Dermis blood vessel endothelial cell (primary cell): ENCODE data around the gene SYNJ2. TPM values are rescaled to one million over a fixed set of nuclear protein-coding genes. Genes with fewer than 3 reads are reported as not detected.
A peak's percentile ranks its signal among the peaks of the same experiment; 100 is the strongest.

ENCODE experiments used
- DNase-seq: peaks from one replicate; pipeline ENCODE4 v3.0.0; 2010
- total RNA-seq: library from RNA; depleted of rRNA; stranded (reverse); fragments of >200 nt; gene quantifications from 2 replicates; pipeline ENCODE4 v1.2.3, GENCODE V29; 2014

SYNJ2 gene
- total RNA-seq, 1 donor from 2014 or later = 34.7 TPM

DNA sequence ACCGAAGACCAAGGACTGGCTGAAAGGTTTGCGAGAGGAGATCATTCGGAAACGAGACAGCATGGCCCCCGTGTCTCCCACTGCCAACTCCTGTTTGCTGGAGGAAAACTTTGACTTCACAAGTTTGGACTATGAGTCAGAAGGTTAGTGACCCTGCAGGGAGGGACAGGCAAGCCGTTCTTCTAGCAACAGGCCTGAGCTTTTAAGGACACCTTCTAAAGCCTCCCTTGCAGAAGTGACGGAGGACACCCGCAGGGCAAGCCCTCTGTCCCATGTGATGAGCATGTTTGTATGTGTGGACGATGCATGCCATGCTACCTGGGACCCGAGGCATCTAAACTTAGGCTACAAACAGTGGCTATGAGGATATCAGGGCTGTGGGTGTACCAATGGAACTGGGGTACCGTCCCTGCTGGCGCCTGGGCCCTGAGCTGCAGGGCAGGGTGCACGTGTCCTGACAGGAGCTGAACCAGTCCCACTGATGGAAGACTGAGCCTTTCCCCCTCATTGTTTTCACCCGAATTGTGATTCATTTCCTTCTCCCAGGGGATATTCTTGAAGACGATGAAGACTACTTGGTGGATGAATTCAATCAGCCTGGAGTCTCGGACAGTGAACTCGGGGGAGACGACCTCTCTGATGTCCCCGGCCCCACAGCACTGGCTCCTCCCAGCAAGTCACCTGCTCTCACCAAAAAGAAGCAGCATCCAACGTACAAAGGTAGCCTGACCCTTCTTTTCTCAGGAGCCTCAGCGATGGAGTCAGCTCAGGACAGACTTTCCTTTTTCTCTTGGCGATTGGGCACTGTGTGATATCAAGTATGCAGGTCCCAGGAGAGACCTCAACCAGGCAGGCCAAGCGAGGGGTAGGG is 102.0 kb downstream of the SYNJ2 start:
- peak; percentile 24 for DNase-seq

DNA sequence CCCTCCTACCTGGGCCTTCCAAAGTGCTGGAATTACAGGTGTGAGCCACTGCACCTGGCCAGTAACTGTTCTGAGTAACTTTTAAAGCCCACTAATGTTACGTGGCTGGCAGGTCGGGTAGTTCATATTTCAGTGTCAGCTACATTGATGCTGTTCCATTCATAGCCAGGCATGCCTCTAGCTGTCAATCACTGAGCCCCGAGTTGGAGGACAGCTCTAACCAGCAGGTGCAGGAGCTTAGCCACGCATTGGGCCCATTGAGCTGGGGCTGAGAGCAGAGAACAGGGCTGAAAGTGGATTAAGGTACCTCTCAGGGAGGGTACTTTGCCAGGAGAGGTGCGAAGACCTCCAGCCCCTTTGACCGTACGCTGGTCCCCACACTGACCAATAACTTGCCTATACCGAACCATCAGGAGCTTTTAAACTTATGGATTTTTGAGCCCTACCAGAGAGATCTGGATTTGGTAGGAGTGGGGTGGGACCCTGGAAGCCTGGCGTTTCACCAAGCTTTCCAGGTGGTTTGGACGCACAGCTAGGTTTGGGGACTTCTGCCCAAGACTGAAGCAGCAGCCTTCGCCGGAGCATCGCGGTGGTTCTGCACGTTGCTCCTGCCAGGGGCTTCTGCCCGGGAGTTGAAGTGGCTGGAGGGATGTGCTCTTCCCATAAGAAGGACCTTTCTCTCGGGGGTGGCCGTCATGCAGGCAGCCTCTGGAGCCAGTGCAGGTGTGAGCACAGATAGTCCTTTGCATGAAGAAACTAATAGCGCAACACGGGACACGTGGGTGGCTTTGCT is 103.8 kb downstream of the SYNJ2 start:
- no peak for DNase-seq

DNA sequence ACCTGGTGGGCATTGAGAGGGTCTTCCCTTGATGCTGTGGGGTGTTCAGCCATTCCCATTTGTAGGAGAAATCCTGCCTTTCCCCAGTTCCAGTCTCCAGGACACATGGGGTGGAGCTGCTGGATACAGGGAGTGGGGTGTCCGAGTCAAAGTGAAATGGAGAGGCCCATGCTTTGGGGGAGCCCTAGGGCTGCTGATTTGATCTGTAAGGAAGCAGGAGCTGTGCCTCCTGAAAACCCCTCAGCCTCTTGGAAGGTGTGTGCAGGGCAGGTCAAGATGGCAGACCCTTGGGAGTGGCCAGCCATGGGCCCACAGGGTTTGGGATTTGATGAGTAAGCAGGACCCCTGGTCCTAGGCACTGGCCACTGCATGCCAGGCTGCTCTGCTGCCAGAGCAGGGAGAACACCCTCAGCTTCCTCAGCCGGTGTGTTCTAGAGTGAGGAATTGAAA is 104.4 kb downstream of the SYNJ2 start:
- no peak for DNase-seq

DNA sequence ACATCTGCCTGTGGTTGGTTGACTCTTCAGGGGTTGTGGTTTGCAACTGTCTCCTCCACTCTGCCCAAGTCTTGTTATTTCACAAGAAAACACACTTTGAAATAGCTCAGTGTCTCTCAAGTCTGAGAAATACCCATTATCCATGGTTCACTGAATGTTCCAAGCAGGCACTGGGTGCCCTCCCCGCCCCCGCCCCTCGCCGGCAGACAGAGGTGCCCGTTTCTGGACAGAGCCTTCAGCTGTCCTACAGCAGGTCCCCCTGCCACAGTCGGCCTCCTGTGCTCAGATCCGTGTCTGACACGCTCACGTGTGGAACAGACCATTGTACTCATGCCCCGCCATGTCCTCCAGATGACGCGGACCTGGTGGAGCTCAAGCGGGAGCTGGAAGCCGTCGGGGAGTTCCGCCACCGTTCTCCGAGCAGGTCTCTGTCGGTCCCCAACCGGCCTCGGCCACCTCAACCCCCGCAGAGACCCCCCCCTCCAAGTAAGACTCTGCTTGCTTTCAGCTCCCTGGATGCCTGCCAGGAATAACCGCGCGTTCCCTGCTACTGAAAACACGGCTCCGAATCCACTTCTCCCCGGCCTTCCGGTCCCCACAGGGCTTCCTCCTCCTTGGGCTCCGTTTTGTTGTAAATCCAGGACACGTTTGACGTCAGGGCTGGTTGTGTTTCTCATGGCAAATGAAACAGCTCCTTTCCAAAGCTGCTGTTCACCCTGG is 105.0 kb downstream of the SYNJ2 start:
- DNase-seq = no peak

DNA sequence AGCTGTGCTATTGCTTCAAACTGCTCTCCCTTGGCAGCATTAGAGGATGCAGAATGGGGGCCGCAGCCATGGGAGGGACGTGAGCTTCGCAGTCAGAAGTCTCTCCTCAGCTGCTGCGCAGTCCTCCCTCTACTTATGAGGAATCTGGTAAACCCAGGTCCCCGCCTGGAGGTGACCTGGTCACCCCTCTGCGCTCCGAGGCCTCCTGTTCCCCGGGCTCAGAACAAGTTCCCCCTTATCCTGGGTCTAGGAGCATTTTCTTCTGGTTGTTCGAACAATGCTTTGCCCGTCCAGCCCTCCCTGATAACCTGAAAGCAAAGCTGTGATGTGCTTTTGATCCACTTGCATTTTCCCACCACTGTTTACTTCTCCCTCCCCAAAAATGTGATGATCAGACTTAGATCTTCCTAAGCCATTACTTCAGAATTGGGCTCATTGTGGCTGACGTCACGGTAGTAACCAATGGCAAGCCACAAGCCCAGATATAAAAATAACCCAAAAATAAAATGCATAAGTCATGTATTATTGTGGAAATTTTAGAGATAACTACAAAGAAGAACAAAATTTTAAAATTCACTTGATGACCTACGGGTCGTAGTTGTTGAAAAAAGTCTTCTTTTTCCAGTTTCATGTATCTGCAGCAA is 105.7 kb downstream of the SYNJ2 start:
- DNase-seq = no peak

DNA sequence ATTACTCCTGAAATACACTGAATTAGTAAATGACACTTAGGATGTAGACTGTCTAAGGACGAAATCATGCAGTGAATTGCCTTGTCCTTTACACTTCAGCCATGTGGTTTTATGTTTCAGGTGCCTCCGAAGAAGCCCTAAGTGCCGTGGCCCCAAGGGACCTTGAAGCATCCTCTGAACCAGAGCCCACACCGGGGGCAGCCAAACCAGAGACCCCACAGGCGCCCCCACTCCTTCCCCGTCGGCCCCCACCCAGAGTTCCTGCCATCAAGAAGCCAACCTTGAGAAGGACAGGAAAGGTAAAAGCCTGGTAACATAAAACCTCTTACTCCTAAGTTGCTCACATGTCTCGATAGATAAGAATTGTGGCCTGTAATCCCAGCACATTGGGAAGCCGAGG is 111.1 kb downstream of the SYNJ2 start:
- DNase-seq = no peak

DNA sequence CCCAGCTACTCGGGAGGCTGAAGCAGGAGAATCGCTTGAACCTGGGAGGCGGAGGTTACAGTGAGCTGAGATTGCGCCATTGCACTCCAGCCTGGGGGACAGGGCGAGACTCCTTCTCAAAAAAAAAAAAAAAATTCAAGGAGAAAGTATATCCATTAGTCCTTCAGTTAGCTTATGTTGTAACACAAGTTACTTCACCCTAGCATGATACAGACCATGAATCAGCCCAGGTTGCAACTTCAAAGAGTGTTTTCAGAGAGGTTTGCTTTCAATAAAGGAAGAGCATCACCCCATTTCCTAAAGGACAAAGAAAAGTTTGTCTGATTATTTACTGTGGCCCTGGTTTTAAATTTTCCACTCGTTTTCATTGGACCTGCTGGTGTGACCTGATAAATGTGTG is 113.4 kb downstream of the SYNJ2 start:
- no peak for DNase-seq

DNA sequence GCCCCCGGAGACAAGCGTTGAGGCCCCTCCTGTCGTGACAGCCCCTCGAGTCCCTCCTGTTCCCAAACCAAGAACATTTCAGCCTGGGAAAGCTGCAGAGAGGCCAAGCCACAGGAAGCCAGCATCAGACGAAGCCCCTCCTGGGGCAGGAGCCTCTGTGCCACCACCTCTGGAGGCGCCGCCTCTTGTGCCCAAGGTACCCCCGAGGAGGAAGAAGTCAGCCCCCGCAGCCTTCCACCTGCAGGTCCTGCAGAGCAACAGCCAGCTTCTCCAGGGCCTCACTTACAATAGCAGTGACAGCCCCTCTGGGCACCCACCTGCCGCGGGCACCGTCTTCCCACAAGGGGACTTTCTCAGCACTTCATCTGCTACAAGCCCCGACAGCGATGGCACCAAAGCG is 114.0 kb downstream of the SYNJ2 start:
- DNase-seq = no peak

DNA sequence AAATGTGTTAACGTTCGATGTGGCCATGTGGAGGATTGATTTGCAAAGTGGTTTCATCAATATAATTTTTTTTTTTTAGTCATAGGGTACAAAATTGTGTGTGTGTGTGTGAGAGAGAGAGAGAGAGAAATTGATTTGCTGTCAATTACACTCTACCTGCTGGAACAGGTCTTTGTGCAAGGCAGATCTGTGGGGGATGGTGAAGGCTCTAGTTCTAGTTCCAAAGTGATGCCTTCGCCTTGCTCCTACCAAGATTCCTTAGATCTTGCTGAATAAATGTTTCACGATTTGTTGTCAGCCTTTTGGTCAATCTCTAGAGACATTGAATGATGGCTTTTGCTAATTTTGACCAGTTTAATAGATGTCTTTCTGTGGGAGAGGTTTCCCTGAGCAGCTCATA is 121.6 kb downstream of the SYNJ2 start:
- DNase-seq = no peak

DNA sequence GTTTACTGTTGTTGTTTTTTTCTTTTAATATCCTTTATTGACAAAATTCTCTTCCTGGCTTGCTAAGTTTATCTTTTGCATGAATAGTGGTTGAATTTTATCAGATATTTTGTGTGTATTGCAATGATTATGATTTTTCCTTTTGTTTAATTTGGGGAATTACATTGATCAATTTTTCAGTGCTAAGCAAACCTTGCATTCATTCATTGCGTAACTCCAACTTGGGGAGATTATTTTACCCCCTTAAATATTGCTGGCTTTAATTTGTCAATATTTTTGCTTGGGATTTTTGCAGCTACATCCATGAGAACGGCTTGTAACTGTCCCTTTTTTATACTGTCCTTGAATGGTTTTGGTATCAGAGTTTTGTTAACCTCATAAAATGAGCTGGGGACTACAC is 123.0 kb downstream of the SYNJ2 start:
- no peak for DNase-seq

DNA sequence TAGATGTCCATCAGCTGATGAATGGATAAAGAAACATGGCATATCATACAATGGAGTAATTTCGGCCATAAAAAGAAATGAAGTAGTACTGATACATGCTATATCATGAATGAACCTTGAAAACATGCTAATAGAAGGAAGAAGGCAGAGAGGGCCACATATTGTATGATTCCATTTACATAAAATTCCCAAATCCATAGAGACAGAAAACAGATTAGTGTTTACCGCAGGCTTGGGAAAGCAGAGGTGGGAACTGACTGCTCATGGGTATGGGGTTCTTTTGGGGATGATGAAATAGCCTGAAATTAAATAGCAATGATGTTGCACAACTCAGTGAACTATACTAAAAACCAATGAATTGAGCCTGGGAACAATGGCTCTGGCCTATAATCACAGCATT is 128.1 kb downstream of the SYNJ2 start:
- no peak for DNase-seq

DNA sequence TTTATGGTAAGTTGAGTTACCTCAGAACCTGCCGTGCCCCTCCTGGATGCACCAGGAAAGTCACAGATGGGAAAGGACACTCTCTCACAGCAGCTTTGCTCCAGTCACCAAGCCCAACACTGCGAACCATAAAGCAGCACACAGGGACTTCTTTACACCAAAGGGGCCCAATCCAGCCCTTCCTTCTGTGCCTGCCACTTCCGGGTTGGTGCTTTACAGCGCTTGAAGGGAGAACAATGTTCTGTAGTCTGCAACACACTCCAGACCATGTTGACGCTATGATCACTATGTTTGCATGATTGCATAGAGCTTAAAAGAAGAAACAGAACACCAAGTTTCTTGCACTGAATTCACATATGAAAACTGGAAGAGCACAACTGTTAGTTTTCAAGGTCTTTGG is 129.3 kb downstream of the SYNJ2 start:
- DNase-seq = no peak

DNA sequence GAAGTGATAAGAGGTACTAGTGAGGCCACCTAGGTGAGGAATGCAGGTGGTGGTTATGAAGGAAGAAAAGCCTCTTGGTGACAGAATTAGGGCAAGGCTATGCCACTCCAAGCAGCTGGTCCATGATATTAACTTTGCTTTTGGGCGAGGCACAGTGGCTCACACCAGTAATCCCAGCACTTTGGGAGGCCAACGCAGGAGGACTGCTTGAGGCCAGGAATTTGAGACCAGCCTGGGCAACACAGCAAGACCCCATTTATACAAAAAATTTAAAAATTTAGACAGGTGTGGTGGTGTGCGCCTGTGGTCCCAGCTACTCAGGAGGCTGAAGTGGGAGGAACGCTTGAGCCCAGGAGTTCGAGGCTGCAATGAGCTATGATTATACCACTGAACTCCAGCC is 130.3 kb downstream of the SYNJ2 start:
- DNase-seq = no peak

DNA sequence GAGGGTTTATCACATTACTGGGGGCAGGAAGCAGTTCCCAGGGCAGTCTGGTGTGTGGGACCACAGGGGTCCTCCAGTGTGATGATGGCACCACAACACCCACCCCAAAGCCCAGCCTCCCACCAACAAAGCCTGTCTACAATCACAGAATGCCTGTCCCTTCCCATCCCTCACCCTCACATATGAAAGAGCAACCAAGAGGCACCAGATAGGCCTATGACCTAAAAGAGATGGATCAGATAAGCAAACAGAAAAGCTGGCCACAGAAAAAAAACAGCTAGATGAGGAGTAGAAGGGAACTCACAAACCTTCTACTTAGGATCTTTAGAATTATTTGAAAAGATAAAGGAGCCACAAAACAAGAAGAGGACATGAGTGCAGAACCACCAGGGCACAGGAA is 132.1 kb downstream of the SYNJ2 start:
- DNase-seq = no peak

DNA sequence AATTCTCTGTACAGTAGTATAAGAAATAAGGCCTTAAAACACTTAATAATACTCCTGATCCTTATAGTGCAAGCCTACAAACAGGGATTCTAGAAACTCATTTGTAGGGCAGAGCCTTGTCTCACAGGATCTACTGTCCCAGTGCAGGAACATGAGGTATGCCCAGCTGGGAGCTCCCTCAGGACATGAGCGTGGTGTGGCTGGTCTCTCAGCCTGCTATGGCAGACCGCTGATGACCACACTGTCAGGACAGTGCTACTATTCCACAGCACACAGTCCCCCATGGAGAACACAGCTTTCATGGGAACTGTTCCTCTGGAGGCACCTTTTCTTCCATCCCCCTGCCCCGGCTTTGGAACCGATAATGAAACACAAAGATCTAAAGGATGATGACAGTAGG is 133.4 kb downstream of the SYNJ2 start:
- DNase-seq = no peak

DNA sequence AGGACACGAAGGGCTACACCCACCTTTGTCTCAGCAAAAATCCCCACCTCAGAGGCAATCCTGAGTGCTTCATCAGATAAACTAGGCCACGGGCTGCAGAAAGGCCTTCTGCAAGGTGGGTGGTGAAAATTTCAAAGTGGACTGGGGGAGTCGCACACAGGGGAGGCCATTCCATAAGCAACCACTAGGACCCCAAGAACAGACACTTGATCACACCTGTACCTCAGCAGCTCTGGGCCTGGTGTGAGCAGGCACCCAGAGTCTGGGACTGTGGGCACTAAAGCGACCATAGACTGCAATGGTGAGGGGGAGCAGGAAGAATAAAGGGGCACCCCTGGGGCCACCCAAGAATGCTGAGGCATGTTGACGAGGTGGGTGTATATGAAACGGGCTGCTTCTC is 133.8 kb downstream of the SYNJ2 start:
- no peak for DNase-seq

DNA sequence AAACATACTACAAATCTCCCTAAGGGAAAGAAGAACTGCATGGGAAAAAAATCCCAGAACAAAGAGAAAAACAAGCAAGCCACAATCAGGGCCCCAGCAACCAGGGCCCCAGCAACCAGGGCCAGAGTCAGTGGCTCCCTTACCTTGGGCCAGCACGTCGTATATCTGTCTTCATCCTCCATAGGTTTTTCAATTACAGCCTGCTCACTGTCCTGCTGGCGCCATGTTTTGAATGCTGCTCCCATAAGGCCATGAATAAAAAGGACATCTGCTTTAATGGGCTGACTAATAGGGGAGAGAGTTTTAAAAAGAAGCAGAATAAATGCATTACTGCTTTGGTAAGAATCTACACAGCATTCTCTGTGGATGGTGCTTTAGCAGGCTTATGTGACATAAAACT is 137.2 kb downstream of the SYNJ2 start:
- no peak for DNase-seq

DNA sequence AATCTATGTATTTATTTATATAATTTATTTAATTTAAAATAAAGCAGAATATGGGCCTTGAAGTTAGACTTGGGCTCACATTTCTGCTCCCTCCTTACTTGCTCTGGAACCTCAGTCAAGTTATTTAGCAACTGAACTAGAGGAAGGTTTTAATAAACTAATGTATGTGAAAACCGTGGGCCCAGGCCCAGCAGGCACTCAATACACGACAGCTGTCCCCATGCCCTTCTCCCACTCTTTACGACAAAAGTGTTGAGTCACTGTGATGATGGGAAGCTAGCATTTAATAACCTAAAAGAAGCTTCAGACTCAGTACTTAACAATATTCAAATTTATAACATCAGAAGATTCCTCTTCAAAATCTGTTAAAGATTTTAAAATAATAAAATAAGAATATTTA is 139.7 kb downstream of the SYNJ2 start:
- no peak for DNase-seq

DNA sequence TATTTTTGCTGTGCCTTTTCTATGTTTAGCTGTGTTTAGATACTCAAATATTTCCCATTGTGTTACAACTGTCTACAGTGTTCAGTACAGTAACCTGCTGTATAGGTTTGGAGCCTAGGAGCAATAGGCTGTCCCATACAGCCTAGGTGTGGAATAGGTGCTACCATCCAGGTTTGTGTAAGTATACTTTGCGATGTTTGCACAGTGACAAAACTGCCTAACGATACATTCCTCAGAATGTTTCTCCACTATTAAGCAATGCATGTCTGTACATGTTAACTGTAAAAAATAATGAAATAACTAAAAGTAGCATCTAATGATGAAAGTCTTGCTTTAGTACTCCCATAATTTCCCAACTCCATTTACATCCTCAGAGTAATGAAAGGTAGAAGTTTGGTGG is 140.4 kb downstream of the SYNJ2 start:
- DNase-seq = no peak

DNA sequence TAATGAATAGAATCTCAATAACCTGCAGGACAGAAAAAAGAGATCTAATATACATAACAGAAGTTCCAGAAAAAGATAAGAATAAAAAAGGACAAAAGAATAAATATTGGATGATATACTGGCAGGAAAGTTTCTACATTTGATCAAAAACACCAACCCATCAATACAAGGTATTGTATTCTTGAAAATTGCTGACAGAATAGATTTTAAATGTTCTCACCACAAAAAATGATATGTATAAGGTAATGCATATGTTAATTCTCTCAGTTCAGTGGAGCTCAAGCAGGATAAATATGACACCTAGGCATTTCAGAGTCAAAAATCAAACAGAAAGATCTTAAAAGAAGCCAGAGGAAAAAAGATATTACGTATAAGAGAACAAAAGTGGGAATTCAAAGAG is 142.6 kb downstream of the SYNJ2 start:
- DNase-seq = no peak

DNA sequence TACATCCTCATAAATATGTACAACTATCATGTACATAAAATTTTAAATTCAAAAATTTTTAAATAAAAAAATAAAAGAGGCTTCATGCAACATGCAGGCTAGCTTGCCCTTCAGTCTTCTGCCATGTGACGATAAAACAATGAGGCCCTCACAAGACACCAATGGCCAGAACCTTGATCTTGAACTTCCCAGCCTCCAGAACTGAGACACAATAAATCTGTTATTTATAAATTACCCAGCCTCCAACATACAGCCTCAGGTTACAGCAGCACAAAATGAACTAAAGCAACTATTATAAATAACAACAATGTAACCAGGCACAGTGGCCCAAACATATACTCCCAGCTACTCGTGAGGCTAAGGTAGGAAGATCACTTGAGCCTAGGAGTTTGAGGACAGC is 143.6 kb downstream of the SYNJ2 start:
- DNase-seq = no peak

DNA sequence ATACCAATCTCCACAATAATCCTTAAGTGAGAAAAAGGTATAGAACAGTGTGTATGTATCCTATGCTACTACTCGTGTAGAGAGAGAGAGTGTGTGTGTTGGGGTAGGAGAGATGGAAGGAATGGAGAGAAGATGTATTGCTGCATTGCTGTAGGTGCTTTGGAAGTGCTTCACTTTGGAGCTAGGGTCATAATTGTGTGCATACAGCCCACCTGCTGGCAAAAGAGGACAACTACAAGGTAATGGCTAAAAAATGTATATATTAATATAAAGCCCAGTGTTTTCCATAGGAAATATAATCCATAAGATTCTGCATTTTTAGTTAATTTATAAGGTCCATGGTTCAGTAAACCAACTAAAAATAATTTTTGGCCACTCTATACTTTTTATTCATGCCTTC is 150.3 kb downstream of the SYNJ2 start:
- peak; percentile 63 for DNase-seq

DNA sequence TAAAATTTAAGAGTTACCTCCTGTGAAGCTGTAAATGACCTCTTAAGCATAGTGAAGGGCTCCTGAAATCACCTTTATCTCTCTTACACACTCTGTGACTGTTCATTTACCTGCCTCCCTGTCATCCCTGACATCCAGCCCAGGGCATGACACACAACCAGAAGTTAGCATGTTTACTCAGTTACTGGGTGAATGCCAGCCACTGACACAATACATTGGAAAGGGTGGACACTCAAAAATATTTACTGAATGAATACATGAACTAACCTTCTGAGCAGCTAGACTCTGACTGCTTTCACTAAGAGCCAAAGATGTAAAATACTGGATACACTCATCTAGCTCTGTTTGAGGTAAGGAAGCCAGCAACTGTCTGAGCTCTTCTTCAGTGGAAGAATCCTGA is 161.1 kb downstream of the SYNJ2 start:
- DNase-seq = peak; percentile 44
